OCI-LY3 (cell line): ENCODE data around the gene GALNS.

Experiments used
- EZH2phosphoT487 ChIP-seq: fragments of 200-600 bp; shearing (Covaris generic); IDR thresholded peaks from 2 replicates; pipeline ENCODE4 v1.6.1; 2018; ENCODE audit warnings: antibody characterized with exemption, mixed run types, low read depth
- TF ChIP-seq, protein P1 (sequence below): fragments of 200-600, 300-600 bp; sonication (generic); IDR thresholded peaks from 2 replicates; pipeline ENCODE4 v1.5.1; 2014; ENCODE audit warnings: antibody characterized with exemption, low read length, low read depth

GRCh38 chr16:88905563-88905962, 48.8 kb upstream of the GALNS start:
- TF ChIP-seq, protein P1, sequence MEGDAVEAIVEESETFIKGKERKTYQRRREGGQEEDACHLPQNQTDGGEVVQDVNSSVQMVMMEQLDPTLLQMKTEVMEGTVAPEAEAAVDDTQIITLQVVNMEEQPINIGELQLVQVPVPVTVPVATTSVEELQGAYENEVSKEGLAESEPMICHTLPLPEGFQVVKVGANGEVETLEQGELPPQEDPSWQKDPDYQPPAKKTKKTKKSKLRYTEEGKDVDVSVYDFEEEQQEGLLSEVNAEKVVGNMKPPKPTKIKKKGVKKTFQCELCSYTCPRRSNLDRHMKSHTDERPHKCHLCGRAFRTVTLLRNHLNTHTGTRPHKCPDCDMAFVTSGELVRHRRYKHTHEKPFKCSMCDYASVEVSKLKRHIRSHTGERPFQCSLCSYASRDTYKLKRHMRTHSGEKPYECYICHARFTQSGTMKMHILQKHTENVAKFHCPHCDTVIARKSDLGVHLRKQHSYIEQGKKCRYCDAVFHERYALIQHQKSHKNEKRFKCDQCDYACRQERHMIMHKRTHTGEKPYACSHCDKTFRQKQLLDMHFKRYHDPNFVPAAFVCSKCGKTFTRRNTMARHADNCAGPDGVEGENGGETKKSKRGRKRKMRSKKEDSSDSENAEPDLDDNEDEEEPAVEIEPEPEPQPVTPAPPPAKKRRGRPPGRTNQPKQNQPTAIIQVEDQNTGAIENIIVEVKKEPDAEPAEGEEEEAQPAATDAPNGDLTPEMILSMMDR = no peak
- no peak for TF ChIP-seq EZH2phosphoT487
